GM11168 (cell line): ENCODE data around the gene ACAP2.

Experiments used
- in situ Hi-C: fragments of 300-500 bp; cut with MboI; formaldehyde crosslinking; loops from one replicate; pipeline ENCODE4 v1.12.0; 2022; ENCODE audit warnings: low sequenced_read_pairs; ENCODE audit not compliant: unreplicated experiment

The ACAP2 gene

GRCh38 chr3:195251336-195252065 lies 191.3 kb downstream of the ACAP2 start:
- in situ Hi-C loops: loop anchor here (5.0 to 10.0 kb wide), 3 partner anchors 94 to 577 kb away; partner anchors contain the start of gene LSG1

DNA sequence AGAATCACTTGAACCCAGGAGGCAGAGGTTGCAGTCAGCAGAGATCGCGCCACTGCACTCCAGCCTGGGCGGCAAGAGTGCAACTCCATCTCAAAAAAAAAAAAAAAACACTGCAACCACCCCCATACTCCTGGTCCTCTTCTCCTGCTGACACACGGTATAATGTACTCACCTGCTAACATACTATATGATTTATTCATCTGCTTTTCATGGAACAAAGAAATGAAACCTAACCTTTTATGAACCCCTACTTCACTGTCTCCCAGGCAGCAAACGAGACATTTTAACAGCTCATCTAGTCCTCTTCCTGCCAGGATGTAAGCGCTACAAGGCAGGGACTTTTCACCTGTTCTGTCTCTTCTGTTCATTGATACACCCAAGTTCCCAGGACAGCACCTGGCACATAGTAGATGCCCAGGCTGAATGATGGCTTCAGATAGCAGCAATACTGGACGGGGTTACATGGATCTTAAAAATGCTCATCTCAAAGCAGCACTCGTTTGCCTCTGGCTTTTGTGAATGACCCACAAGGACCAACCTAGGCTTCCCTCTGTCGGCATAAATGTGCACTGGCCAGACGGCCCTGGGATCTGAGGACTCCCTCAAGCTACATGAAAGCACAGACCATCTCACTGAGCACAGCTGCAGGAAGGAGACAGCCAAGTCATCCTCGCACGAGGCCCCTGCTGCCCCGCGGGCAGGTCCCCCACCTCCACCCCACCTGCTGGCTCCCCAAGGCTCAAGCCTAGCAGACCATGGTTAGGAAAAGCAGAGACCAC lies 192.2 kb downstream of the ACAP2 start:
- in situ Hi-C loops: loop anchor here (5.0 to 10.0 kb wide), 3 partner anchors 93 to 576 kb away; partner anchors contain the start of gene LSG1

- in situ Hi-C loops: loop anchor here (5.0 to 10.0 kb wide), 3 partner anchors 93 to 575 kb away; partner anchors contain the start of gene LSG1
Measured at GRCh38 chr3:195249858-195250464, 192.9 kb downstream of the ACAP2 start.

GRCh38 chr3:195249057-195249770 lies 193.6 kb downstream of the ACAP2 start:
- in situ Hi-C loops: no loop called here

DNA sequence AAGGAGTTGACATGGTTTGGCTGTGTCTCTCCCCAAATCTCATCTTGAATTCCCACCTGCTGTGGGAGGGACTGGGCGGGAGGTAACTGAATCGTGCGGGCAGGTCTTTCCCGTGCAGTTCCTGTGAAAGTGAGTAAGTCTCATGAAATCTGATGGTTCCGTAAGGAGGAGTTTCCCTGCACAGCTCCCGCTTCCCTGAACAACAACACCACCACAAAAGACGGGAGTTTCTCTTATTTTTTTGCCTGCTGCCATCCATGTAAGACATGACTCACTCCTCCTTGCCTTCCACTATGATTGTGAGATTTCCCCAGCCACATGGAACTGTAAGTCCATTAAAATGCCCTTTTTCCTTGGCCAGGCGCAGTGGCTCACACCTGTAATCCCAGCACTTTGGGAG lies 194.5 kb downstream of the ACAP2 start:
- in situ Hi-C loops: no loop called here

DNA sequence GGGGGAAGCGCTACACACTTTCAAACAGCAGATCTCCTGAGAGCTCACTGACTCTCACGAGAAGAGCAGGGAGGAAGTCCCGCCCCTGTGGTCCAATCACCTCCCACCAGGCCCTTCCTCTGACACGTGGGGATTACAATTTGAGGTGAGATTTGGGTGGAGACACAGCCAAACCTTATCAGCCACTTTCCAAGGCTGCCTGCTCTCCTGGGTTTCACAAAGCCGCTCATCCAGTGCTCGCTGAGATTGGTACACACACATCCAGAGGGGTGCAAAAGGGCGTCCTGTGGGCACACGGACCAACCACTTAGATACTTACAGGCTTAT lies 195.0 kb downstream of the ACAP2 start:
- in situ Hi-C loops: no loop called here

GRCh38 chr3:195247086-195247862 lies 195.5 kb downstream of the ACAP2 start:
- in situ Hi-C loops: no loop called here

- in situ Hi-C loops: no loop called here
Measured at GRCh38 chr3:195246581-195246995, 196.2 kb downstream of the ACAP2 start.

- in situ Hi-C loops: no loop called here
Measured at GRCh38 chr3:195245531-195245951, 197.3 kb downstream of the ACAP2 start.

DNA sequence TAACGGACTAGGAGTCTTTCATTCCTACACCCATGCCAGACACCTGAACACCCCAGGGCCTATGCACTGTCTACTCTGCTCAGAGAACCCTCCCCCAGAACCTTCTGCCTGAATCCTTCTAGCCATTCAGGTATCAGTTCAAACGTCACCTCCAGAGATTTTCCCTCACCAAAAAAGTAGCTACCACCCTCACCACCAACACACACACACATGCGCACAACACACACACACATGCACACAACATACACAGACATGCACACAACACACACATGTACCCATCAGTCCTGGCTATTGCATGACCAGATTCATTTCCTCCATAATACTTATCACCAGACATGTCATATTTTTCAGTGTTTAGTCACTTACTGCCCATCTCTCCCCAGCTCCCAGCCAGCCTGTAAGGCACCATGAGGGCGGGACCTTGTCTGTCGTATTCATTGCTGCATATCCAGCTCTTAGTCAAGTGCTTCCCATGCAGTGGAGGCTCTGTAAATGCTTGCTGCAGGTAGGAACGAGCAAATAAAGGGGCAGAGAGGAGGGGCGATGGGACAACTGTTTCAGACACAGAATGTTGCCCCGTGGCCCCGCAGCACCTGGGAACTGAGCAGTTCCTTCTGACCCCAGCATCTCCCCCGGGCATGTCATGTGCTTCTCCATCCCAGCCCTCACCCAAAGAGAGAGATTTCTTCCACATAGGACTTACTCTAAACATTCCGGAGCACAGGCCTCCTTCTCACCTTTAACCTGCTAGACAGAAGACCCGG lies 201.0 kb downstream of the ACAP2 start:
- in situ Hi-C loops: no loop called here

DNA sequence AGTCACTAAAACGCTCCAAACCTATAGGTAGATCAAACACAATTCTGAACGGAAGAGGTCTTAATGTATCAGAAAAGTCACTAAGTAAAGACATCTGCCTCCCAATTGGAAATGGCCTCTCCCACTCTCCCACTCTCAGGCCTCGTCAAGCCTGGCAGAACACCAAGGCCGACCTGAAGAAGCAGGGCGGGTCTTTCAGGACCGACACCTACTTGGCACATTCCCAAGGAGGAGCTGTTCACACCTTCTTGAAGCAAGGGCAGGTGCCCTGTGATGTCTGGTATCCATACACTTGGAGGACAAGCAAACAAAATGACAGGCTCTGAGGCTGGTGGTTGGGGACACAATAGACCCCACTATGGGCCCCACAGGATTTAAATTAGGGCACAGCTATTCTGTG lies 201.9 kb downstream of the ACAP2 start:
- in situ Hi-C loops: no loop called here

DNA sequence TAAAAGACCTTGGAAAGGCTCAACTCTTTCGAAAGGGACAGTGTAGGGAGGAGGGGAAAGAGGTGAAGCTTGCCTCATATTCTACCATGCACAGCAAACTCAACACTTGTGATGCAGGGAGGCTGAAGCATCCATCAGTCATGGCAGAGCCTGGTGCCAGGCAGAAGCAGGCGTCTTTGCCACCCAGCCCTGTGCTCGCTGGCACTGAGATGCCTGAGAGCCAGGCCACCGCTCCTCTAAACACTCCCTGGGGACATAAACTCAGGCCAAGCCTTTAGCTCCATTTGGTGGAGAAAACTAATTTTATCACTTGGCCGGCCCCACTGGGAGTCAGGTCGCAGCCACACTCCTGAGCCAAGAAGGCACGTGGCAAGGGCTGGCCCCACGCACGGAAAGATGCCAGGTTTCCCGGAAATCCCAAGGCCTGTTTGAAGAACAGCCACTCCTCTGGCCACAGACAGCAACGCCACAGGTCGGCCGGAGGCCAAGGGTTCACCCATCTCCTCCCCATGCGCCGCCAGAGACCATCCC lies 202.6 kb downstream of the ACAP2 start:
- in situ Hi-C loops: no loop called here

- in situ Hi-C loops: no loop called here
Measured at GRCh38 chr3:195239121-195239520, 203.7 kb downstream of the ACAP2 start.

DNA sequence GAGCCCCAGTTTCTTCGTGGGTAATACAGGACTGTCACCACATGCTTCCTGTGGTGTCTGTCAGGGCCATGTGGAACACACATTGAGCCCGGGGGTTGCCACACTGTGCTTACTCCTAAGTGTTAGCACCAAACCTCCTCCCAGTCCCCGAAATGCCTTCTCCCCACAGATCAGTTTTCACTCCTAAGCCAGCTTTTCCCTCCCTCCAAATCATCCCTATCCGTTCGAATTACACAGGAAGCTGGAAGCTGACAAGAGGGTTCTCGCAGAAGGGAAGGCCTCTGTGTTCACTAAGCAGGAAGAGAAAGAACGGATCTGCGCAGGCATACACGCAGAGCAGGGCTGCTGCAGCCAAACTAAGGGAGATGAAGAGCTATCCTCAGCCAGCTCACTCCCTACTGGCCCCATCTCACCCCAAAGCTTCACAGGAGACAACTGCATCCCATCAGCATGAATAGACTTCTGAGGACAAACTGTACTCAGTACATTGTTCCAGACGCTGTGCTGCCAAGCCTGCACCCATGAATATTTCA lies 204.2 kb downstream of the ACAP2 start:
- in situ Hi-C loops: no loop called here

DNA sequence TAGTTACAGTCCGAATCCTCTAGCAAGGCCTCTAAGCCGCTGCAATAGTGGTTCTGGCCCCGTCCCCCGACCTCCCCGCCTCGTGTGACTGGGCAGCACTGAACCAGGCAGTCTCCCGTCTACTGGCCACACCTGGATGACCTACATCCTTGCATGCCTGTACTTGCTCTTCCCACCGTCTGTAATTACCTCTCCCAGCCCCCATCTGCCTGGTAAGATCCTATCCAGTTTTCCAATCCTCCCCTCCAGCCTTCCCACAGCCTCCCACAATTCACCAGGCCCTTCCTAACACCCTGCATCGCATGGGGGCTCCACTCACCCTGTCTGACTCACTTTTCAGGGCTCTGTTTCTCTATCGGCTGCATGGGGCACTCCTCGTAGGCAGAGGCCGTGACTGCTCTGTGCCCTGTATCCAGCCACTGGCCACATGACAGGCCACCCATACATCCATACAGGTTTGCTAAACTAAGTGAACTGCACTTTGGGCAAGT lies 204.7 kb downstream of the ACAP2 start:
- in situ Hi-C loops: no loop called here

DNA sequence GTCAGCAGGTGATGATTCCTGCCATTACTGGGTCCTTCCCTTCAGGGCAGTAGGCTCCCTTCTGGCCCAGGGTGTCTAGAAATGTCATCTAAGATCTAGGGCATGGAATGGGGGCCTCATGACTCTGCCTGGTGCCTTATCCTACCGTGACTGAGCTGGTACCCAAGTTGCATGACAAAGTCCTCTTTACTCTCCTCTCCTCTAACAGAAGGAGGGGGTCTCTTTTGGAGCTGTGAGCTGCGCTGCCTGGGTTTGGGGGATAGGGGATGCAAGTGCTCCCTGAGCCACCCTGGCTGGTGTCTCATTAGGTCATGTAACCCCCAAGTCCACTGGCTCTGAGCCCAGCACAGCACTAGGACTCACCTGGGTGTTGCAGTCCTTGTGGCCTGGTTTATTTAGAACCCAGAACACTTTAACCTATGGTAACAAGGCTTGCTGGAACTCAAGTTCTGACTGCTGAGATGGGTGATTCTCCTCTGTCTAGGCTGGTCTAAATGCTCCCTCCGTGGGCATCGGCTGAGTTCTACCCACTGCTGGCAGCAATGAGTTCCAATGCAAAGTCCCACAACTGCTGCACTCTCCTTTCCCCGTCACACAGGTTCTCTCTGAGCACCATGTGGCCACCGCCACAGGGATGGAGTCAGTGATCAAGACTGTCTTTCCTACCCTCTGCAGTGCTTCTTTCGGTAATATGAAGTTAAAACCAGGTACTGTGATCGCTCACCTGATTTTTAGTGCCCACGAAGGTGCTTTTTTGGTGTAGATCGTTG lies 205.8 kb downstream of the ACAP2 start:
- in situ Hi-C loops: no loop called here

GRCh38 chr3:195236076-195236798 lies 206.6 kb downstream of the ACAP2 start:
- in situ Hi-C loops: no loop called here
